Lung (tissue), 12 donors: Measurements from ENCODE around the gene PTTG1. TPM values are rescaled to one million over a fixed set of nuclear protein-coding genes. Genes with fewer than 3 reads are reported as not detected.

ENCODE experiments used
- ATAC-seq: fragments of 200-7000 bp; cut with Tn5 transposase; one replicate; pipeline ENCODE4 v1.9.1; 2020; ENCODE audit warnings: moderate number of reproducible peaks; ENCODE audit not compliant: insufficient read depth, low FRiP score
- DNase-seq, 3 donors: peaks; one replicate each; pipeline ENCODE4 v3.0.0-alpha.2; 2013 to 2017
- H3K27ac ChIP-seq, 2 donors: one replicate each; pipeline ENCODE4 v1.5.1; 2013; ENCODE audit warnings: mild to moderate bottlenecking in 2 of 2, moderate library complexity in 2 of 2, control low read depth in 1 of 2, inconsistent platforms in 1 of 2, low read depth in 1 of 2, low read length in 1 of 2
- H3K27me3 ChIP-seq, 3 donors: one replicate each; pipeline ENCODE4 v1.5.1; 2013; ENCODE audit warnings: low read length in 2 of 3; ENCODE audit not compliant: control insufficient read depth in 3 of 3, insufficient read depth in 3 of 3
- H3K36me3 ChIP-seq, 4 donors: one replicate each; pipeline ENCODE4 v1.5.1; 2013; ENCODE audit warnings: low read length in 4 of 4, mild to moderate bottlenecking in 1 of 4, moderate library complexity in 1 of 4; ENCODE audit not compliant: control insufficient read depth in 4 of 4, insufficient read depth in 4 of 4
- H3K4me1 ChIP-seq, 5 donors: one replicate each; pipeline ENCODE4 v1.5.1; 2013; ENCODE audit warnings: low read length in 5 of 5, mild to moderate bottlenecking in 2 of 5, moderate library complexity in 1 of 5; ENCODE audit not compliant: control insufficient read depth in 5 of 5, insufficient read depth in 5 of 5
- H3K4me3 ChIP-seq: one replicate; pipeline ENCODE4 v1.5.1; 2013; ENCODE audit warnings: mild to moderate bottlenecking, control low read depth, moderate library complexity
- H3K9ac ChIP-seq, 2 donors: one replicate each; pipeline ENCODE4 v1.5.1; 2013; ENCODE audit warnings: low read length in 2 of 2, control low read depth in 1 of 2; ENCODE audit not compliant: insufficient read depth in 1 of 2
- H3K9me3 ChIP-seq, 4 donors: one replicate each; pipeline ENCODE4 v1.5.1; 2013; ENCODE audit warnings: low read length in 3 of 4, mild to moderate bottlenecking in 1 of 4, moderate library complexity in 1 of 4; ENCODE audit not compliant: control insufficient read depth in 4 of 4, insufficient read depth in 3 of 4
- CTCF ChIP-seq: IDR thresholded peaks from 2 replicates; pipeline ENCODE4 v1.5.1; 2012; ENCODE audit warnings: mild to moderate bottlenecking; ENCODE audit errors: control extremely low read depth, extremely low read depth
- WGBS, 2 donors: extraction: QIAGEN DNeasy Blood & Tissue Kit; methylation state at CpG; one replicate each; pipeline ENCODE4 v1.1.7; 2013; 5-methylcytosine and 5-hydroxymethylcytosine counted together
- polyA plus RNA-seq, 2 donors: library from polyadenylated mRNA; stranded (reverse); fragments of 200-250 nt; gene quantifications; one replicate each; pipeline ENCODE4 v1.2.1, GENCODE V29; 2013
- total RNA-seq, 2 donors: library from RNA; depleted of rRNA in 1 of 2; stranded (reverse); fragments of >200 nt in 1 of 2; gene quantifications; one replicate each; pipeline ENCODE4 v1.2.1, GENCODE V29; 2014 to 2021
- donor health status: control.
- donor health status: control.
- donor health status: Bipolar disorder and iron deficiency.
- donor health status: healthy.
- donor health status: DM: yes; HTN: yes; CAD: no.

Gene PTTG1
- total and polyA plus RNA-seq, 4 donors: 4.0 to 29.2 (median 15.4) TPM

- DNase-seq (no peak), ATAC-seq (no peak)
- Histone ChIP-seq H3K36me3 (peaks cover 0 to 12% (median 2%) of the 10 kb centered on the region in 4 donors), H3K27ac (no peak overlapping the region), H3K4me3 (no peak overlapping the region), H3K27me3 (no peaks in the 10 kb centered on the region), H3K9me3 (no peaks in the 10 kb centered on the region), H3K9ac (no peak overlapping the region), H3K4me1 (peaks cover 0 to 38% (median 6%) of the 10 kb centered on the region in 5 donors)
- TF ChIP-seq CTCF: no peak
- WGBS, 2 donors: 43 to 71% methylated on average over 2 of the region's 2 CpGs
These were observed 1.4 kb downstream of the PTTG1 start for GRCh38 chr5:160423099-160423498.

GRCh38 chr5:160427607-160428006 lies 6.0 kb downstream of the PTTG1 start:
- no peak overlapping the region for H3K9ac ChIP-seq
- H3K27ac ChIP-seq: no peak overlapping the region
- no peaks in the 10 kb centered on the region for H3K27me3 ChIP-seq
- no peaks in the 10 kb centered on the region for H3K9me3 ChIP-seq
- peaks cover 0 to 7% (median 3%) of the 10 kb centered on the region in 4 donors for H3K36me3 ChIP-seq
- ATAC-seq (peak; percentile 22), DNase-seq (peak; percentile 10 to 44 (median 37))
- TF ChIP-seq CTCF: no peak
- 79 to 81% methylated on average over 4 of the region's 4 CpGs for WGBS, 2 donors
- H3K4me1 ChIP-seq: peaks cover 0 to 19% (median 0%) of the 10 kb centered on the region in 5 donors
- no peak overlapping the region for H3K4me3 ChIP-seq

- Histone ChIP-seq H3K4me1 (peaks cover 0 to 6% (median 0%) of the 10 kb centered on the region in 5 donors), H3K27ac (no peak overlapping the region), H3K27me3 (no peaks in the 10 kb centered on the region), H3K36me3 (peaks cover 0 to 7% (median 3%) of the 10 kb centered on the region in 4 donors), H3K4me3 (no peak overlapping the region), H3K9ac (no peak overlapping the region), H3K9me3 (no peaks in the 10 kb centered on the region)
- WGBS, 2 donors: 95 to 99% methylated on average over 4 of the region's 4 CpGs
- ATAC-seq (no peak), DNase-seq (no peak)
- no peak for TF ChIP-seq CTCF
These were observed 10.5 kb downstream of the PTTG1 start for GRCh38 chr5:160432196-160432595.

GRCh38 chr5:160432787-160433186 lies 11.1 kb downstream of the PTTG1 start:
- 93 to 95% methylated on average over 7 of the region's 7 CpGs for WGBS, 2 donors

More at GRCh38 chr5:160432787-160433186, 11.1 kb downstream of the PTTG1 start:
- DNase-seq (no peak), ATAC-seq (no peak)
- TF ChIP-seq CTCF: no peak
- Histone ChIP-seq H3K9ac (no peak overlapping the region), H3K27me3 (no peaks in the 10 kb centered on the region), H3K9me3 (no peaks in the 10 kb centered on the region), H3K36me3 (peaks cover 0 to 6% (median under 1%) of the 10 kb centered on the region in 4 donors), H3K27ac (no peak overlapping the region), H3K4me1 (peaks cover 0 to 6% (median 0%) of the 10 kb centered on the region in 5 donors), H3K4me3 (no peak overlapping the region)
